Measurements from ENCODE around the gene ZFAND2A.
A peak's percentile ranks its signal among the peaks of the same experiment; 100 is the strongest.

The ZFAND2A gene

DNA sequence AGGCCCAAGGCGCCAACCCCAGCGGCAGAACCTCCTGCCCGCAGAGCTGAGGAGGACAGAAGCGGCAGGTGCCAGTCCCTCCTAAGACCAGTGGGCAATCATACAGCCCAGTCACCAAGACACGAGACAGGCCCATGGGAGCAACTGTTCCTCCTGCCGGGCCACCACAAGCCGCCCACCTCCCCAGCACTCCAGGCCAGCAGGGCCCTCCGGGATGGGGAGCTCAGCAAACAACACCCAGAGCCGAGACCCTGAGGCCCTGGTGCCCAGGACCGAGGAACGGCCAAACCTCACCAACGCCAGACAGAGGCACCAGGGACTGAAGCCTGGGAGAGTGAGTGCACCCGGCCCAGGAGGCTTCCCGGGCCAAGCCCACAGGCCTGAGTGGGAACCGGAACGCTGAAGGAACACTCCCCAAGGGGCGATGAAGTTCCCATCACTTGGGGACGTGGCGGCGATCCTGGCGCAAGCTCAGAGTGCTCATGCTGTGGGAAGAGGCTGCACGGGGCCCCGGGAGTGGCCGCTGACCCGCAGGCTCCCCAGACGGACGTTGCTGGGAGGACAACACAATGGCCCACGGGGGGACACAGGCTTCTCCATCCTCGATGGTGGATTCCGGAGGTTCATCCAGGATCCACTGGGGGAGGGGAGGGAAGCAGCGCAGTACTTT is 37.0 kb downstream of the ZFAND2A start:
- H3K4me3 ChIP-seq (ENCODE audit: low read depth, low read length): no peak overlapping the region
- TF ChIP-seq, protein P1, sequence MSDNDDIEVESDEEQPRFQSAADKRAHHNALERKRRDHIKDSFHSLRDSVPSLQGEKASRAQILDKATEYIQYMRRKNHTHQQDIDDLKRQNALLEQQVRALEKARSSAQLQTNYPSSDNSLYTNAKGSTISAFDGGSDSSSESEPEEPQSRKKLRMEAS (IDR thresholded peaks at IDR 0.05; ENCODE audit: low read depth, low read length): no peak
- no peak for TF ChIP-seq CTCF (IDR thresholded peaks at IDR 0.05; ENCODE audit: low read depth, low read length)
- no peak for TF ChIP-seq MYC (IDR thresholded peaks at IDR 0.05; ENCODE audit: low read depth, low read length)
- no peak for TF ChIP-seq POLR2A (IDR thresholded peaks at IDR 0.05; ENCODE audit: extremely low read depth, insufficient read length)
- DNase-seq (ENCODE audit: low read depth): no peak

DNA sequence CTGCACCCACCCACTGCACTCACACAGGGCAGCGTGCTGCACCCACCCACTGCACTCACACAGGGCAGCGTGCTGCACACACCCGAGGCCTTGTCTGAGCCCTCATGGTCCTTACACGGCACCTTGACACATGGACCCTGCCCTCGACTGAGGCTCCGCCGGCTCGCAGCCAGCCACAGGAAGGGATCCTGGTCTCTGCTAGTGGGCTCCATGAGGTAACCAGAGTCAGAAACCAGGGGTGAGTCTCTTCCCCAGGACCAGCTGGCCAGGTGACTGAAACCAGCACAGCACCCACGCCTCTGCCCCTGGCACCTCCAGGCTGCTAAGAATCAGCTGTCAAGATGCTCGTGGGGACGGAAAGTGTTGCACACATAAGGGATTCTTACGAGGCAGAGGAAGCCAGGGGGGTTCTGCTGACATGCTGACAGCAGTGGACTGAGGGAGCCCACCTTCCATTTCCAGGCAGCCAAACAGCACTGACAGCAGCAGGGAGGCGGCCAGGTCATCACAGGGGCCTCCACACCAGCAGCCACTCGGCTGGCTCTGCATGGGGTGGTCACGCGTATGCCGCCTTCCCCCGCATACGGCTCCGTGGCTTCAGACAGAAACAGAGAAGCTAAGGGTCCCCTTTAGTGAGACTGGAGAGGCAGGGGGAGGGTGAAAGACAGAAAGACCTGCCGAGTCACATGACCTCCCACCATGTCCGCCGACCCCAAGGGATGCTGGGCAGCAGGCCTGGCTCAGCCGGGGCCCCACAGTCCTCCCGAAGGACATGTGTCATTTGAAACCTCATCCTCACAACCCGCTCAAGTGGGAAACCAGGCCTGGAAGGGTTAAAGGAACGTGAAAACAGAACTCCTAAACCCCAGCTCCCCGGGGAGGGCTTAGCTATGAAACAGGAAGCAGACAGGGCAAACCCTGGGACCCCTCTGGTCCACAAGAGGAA is 37.8 kb downstream of the ZFAND2A start:
- TF ChIP-seq MYC (IDR thresholded peaks at IDR 0.05; ENCODE audit: low read depth, low read length) (no peak), POLR2A (IDR thresholded peaks at IDR 0.05; ENCODE audit: extremely low read depth, insufficient read length) (no peak), CTCF (IDR thresholded peaks at IDR 0.05; ENCODE audit: low read depth, low read length) (no peak)
- TF ChIP-seq, protein P1 (IDR thresholded peaks at IDR 0.05; ENCODE audit: low read depth, low read length): no peak
- peak; percentile 83 for DNase-seq (ENCODE audit: low read depth)
- no peak overlapping the region for H3K4me3 ChIP-seq (ENCODE audit: low read depth, low read length)

GRCh38 chr7:1121476-1121875 is 38.5 kb downstream of the ZFAND2A start:
- H3K4me3 ChIP-seq (ENCODE audit: low read depth, low read length): no peak overlapping the region
- TF ChIP-seq CTCF (IDR thresholded peaks at IDR 0.05; ENCODE audit: low read depth, low read length): no peak
- TF ChIP-seq, protein P1 (IDR thresholded peaks at IDR 0.05; ENCODE audit: low read depth, low read length): no peak
- TF ChIP-seq POLR2A (IDR thresholded peaks at IDR 0.05; ENCODE audit: extremely low read depth, insufficient read length): no peak
- no peak for TF ChIP-seq MYC (IDR thresholded peaks at IDR 0.05; ENCODE audit: low read depth, low read length)

DNA sequence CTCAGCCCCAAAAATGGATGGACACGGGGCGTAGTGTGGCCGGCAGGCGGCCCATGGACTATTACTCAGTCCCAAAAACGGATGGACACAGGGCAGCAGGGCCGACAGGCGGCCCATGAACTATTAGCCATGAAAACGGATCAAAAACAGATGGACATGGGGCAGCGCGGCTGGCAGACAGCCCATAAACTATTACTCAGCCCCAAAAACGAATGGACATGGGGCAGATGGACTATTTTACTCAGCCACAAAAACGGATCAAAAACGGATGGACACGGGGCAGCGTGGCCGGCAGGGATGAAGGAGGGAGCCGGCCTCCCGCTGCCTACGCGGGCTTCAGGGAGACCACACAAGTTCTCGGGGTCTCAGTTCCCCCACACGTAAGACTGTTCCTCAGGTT is 39.2 kb downstream of the ZFAND2A start:
- H3K4me3 ChIP-seq (ENCODE audit: low read depth, low read length): no peak overlapping the region
- no peak for DNase-seq (ENCODE audit: low read depth)
- TF ChIP-seq MYC (IDR thresholded peaks at IDR 0.05; ENCODE audit: low read depth, low read length) (no peak), POLR2A (IDR thresholded peaks at IDR 0.05; ENCODE audit: extremely low read depth, insufficient read length) (no peak), CTCF (IDR thresholded peaks at IDR 0.05; ENCODE audit: low read depth, low read length) (no peak)
- TF ChIP-seq, protein P1 (IDR thresholded peaks at IDR 0.05; ENCODE audit: low read depth, low read length): no peak

More at GRCh38 chr7:1121476-1121875, 38.5 kb downstream of the ZFAND2A start:
- no peak for DNase-seq (ENCODE audit: low read depth)

DNA sequence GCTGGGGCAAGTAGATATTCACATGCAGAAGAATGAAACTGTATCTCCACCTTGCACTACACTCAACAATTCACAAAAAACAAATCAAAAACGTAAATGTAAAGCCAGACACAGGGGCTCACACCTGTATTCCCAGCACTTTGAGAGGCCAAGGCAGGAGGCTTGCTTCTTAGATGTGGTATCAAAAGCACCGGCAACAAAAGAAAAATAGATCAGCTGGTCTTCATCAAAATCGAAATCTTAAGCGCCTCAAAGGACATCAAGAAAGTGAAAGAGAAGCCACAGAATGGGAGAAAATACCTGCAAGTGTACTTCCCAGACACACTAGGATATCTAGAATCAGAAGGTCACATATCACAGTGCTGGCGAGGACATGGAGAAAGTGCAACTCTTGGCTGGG is 40.8 kb downstream of the ZFAND2A start:
- TF ChIP-seq, protein P1 (IDR thresholded peaks at IDR 0.05; ENCODE audit: low read depth, low read length): no peak
- TF ChIP-seq POLR2A (IDR thresholded peaks at IDR 0.05; ENCODE audit: extremely low read depth, insufficient read length): no peak
- TF ChIP-seq CTCF (IDR thresholded peaks at IDR 0.05; ENCODE audit: low read depth, low read length): no peak
- no peak for TF ChIP-seq MYC (IDR thresholded peaks at IDR 0.05; ENCODE audit: low read depth, low read length)
- DNase-seq (ENCODE audit: low read depth): no peak
- H3K4me3 ChIP-seq (ENCODE audit: low read depth, low read length): no peak overlapping the region
